ENCODE results near the gene SBF2.
"Not testable (repeated sequence)": the region's sequence is repeated elsewhere in the genome, so short reads cannot be mapped to it uniquely, and the experiment has no call there.

Gene SBF2

GRCh38 chr11:9939150-9939549 is 354.9 kb downstream of the SBF2 start:
- peaks cover 10% of the 10 kb centered on the region for H3K36me3 Mint-ChIP-seq (ENCODE audit: low read depth)
- H3K9me3 Mint-ChIP-seq; H3K4me1 Mint-ChIP-seq (ENCODE audit: low read depth); H3K27me3 Mint-ChIP-seq; H3K4me3 Mint-ChIP-seq; H3K27ac Mint-ChIP-seq: not testable (repeated sequence)

- H3K9me3 Mint-ChIP-seq: peaks cover 13% of the 10 kb centered on the region
- H3K4me1 Mint-ChIP-seq (ENCODE audit: low read depth): peaks cover 4% of the 10 kb centered on the region
- H3K4me3 Mint-ChIP-seq: no peak overlapping the region
- no peak overlapping the region for H3K27ac Mint-ChIP-seq
- H3K36me3 Mint-ChIP-seq (ENCODE audit: low read depth): peaks cover 21% of the 10 kb centered on the region
- no peaks in the 10 kb centered on the region for H3K27me3 Mint-ChIP-seq
These were observed 357.3 kb downstream of the SBF2 start for GRCh38 chr11:9936754-9937153.

GRCh38 chr11:9932843-9933242 is 361.2 kb downstream of the SBF2 start:
- not testable (repeated sequence) for H3K27me3 Mint-ChIP-seq; H3K4me1 Mint-ChIP-seq (ENCODE audit: low read depth); H3K4me3 Mint-ChIP-seq; H3K27ac Mint-ChIP-seq
- peaks cover 20% of the 10 kb centered on the region for H3K9me3 Mint-ChIP-seq
- peaks cover 33% of the 10 kb centered on the region for H3K36me3 Mint-ChIP-seq (ENCODE audit: low read depth)

GRCh38 chr11:9930562-9931331 is 363.3 kb downstream of the SBF2 start:
- H3K36me3 Mint-ChIP-seq (ENCODE audit: low read depth): peaks cover 33% of the 10 kb centered on the region
- H3K4me1 Mint-ChIP-seq (ENCODE audit: low read depth): not testable (repeated sequence)

GRCh38 chr11:9927670-9928069 is 366.3 kb downstream of the SBF2 start:
- H3K27ac Mint-ChIP-seq: no peak overlapping the region
- H3K9me3 Mint-ChIP-seq: peaks cover 6% of the 10 kb centered on the region
- peaks cover 16% of the 10 kb centered on the region for H3K36me3 Mint-ChIP-seq (ENCODE audit: low read depth)
- no peaks in the 10 kb centered on the region for H3K4me1 Mint-ChIP-seq (ENCODE audit: low read depth)
- no peaks in the 10 kb centered on the region for H3K27me3 Mint-ChIP-seq
- H3K4me3 Mint-ChIP-seq: no peak overlapping the region

More at GRCh38 chr11:9930562-9931331, 363.3 kb downstream of the SBF2 start:
- H3K27me3 Mint-ChIP-seq, H3K4me3 Mint-ChIP-seq, H3K27ac Mint-ChIP-seq: not testable (repeated sequence)
- peaks cover 20% of the 10 kb centered on the region for H3K9me3 Mint-ChIP-seq

- Mint-ChIP-seq H3K4me3 (no peak overlapping the region), H3K27me3 (no peaks in the 10 kb centered on the region), H3K36me3 (ENCODE audit: low read depth) (no peaks in the 10 kb centered on the region), H3K9me3 (no peaks in the 10 kb centered on the region), H3K4me1 (ENCODE audit: low read depth) (no peaks in the 10 kb centered on the region), H3K27ac (no peak overlapping the region)
These were observed 370.7 kb downstream of the SBF2 start for GRCh38 chr11:9923280-9923679.

- no peaks in the 10 kb centered on the region for H3K9me3 Mint-ChIP-seq
- H3K36me3 Mint-ChIP-seq (ENCODE audit: low read depth): no peaks in the 10 kb centered on the region
- no peak overlapping the region for H3K27ac Mint-ChIP-seq
- no peak overlapping the region for H3K4me3 Mint-ChIP-seq
- H3K4me1 Mint-ChIP-seq (ENCODE audit: low read depth): no peaks in the 10 kb centered on the region
- H3K27me3 Mint-ChIP-seq: no peaks in the 10 kb centered on the region
These were observed 371.2 kb downstream of the SBF2 start for GRCh38 chr11:9922806-9923205.

- Mint-ChIP-seq H3K9me3 (no peaks in the 10 kb centered on the region), H3K36me3 (ENCODE audit: low read depth) (peaks cover 5% of the 10 kb centered on the region), H3K27ac (no peak overlapping the region), H3K4me1 (ENCODE audit: low read depth) (no peaks in the 10 kb centered on the region), H3K4me3 (no peak overlapping the region), H3K27me3 (no peaks in the 10 kb centered on the region)
These were observed 377.5 kb downstream of the SBF2 start for GRCh38 chr11:9916480-9916879.

- peaks cover 5% of the 10 kb centered on the region for H3K36me3 Mint-ChIP-seq (ENCODE audit: low read depth)
- no peaks in the 10 kb centered on the region for H3K27me3 Mint-ChIP-seq
- H3K9me3 Mint-ChIP-seq: no peaks in the 10 kb centered on the region
- H3K27ac Mint-ChIP-seq: peak overlapping the region; percentile 32
- H3K4me1 Mint-ChIP-seq (ENCODE audit: low read depth): no peaks in the 10 kb centered on the region
- no peak overlapping the region for H3K4me3 Mint-ChIP-seq
These were observed 380.0 kb downstream of the SBF2 start for GRCh38 chr11:9914064-9914463.

GRCh38 chr11:9905960-9906791 is 387.8 kb downstream of the SBF2 start:
- Mint-ChIP-seq H3K27ac (no peak overlapping the region), H3K27me3 (no peaks in the 10 kb centered on the region), H3K4me1 (ENCODE audit: low read depth) (no peaks in the 10 kb centered on the region), H3K4me3 (no peak overlapping the region), H3K36me3 (ENCODE audit: low read depth) (no peaks in the 10 kb centered on the region), H3K9me3 (no peaks in the 10 kb centered on the region)

GRCh38 chr11:9905501-9905951 is 388.5 kb downstream of the SBF2 start:
- H3K4me1 Mint-ChIP-seq (ENCODE audit: low read depth): no peaks in the 10 kb centered on the region
- no peak overlapping the region for H3K27ac Mint-ChIP-seq
- H3K4me3 Mint-ChIP-seq: no peak overlapping the region
- H3K27me3 Mint-ChIP-seq: no peaks in the 10 kb centered on the region
- no peaks in the 10 kb centered on the region for H3K36me3 Mint-ChIP-seq (ENCODE audit: low read depth)
- H3K9me3 Mint-ChIP-seq: no peaks in the 10 kb centered on the region

GRCh38 chr11:9903579-9903978 is 390.4 kb downstream of the SBF2 start:
- Mint-ChIP-seq H3K27ac (no peak overlapping the region), H3K27me3 (no peaks in the 10 kb centered on the region), H3K4me3 (no peak overlapping the region), H3K4me1 (ENCODE audit: low read depth) (no peaks in the 10 kb centered on the region), H3K9me3 (no peaks in the 10 kb centered on the region), H3K36me3 (ENCODE audit: low read depth) (no peaks in the 10 kb centered on the region)

GRCh38 chr11:9901943-9902342 is 392.1 kb downstream of the SBF2 start:
- no peak overlapping the region for H3K4me3 Mint-ChIP-seq
- H3K4me1 Mint-ChIP-seq (ENCODE audit: low read depth): no peaks in the 10 kb centered on the region
- no peaks in the 10 kb centered on the region for H3K27me3 Mint-ChIP-seq
- no peaks in the 10 kb centered on the region for H3K36me3 Mint-ChIP-seq (ENCODE audit: low read depth)
- no peak overlapping the region for H3K27ac Mint-ChIP-seq
- no peaks in the 10 kb centered on the region for H3K9me3 Mint-ChIP-seq

- H3K4me1 Mint-ChIP-seq (ENCODE audit: low read depth); H3K9me3 Mint-ChIP-seq: not testable (repeated sequence)
These were observed 393.8 kb downstream of the SBF2 start for GRCh38 chr11:9900253-9900652.

GRCh38 chr11:9899676-9900075 is 394.3 kb downstream of the SBF2 start:
- Mint-ChIP-seq H3K27ac (no peak overlapping the region), H3K36me3 (ENCODE audit: low read depth) (peaks cover 15% of the 10 kb centered on the region), H3K9me3 (no peaks in the 10 kb centered on the region), H3K27me3 (no peaks in the 10 kb centered on the region), H3K4me3 (no peak overlapping the region), H3K4me1 (ENCODE audit: low read depth) (no peaks in the 10 kb centered on the region)

More at GRCh38 chr11:9900253-9900652, 393.8 kb downstream of the SBF2 start:
- H3K27me3 Mint-ChIP-seq, H3K27ac Mint-ChIP-seq, H3K4me3 Mint-ChIP-seq: not testable (repeated sequence)
- H3K36me3 Mint-ChIP-seq (ENCODE audit: low read depth): peaks cover 10% of the 10 kb centered on the region

All from stimulated activated naive CD8-positive, alpha-beta T cell treated with anti-CD3 and anti-CD28 coated beads, Interleukin-15, Interleukin-2, amounts not matched to agents 100 ng/mL and 50 ng/mL, for 24 hours (primary cell).